Mesothelial cell of epicardium (in vitro differentiated cells): Measurements from ENCODE around the gene GPER1. TPM values are rescaled to one million over a fixed set of nuclear protein-coding genes. Genes with fewer than 3 reads are reported as not detected.

Source experiments
- DNase-seq, 2 experiments: peaks; one replicate each; pipeline ENCODE4 v3.0.0; 2021; ENCODE audit warnings: low spot score in 2 of 2; ENCODE audit not compliant: unreplicated experiment in 2 of 2
- H3K27ac Mint-ChIP-seq: 2 replicates; pipeline ENCODE4 v1.8.0; 2021; ENCODE audit warnings: mixed read lengths
- H3K27me3 Mint-ChIP-seq: 2 replicates; pipeline ENCODE4 v1.8.0; 2021; ENCODE audit warnings: low read depth, mixed read lengths
- H3K36me3 Mint-ChIP-seq: 2 replicates; pipeline ENCODE4 v1.8.0; 2021; ENCODE audit warnings: mixed read lengths
- H3K4me1 Mint-ChIP-seq: 2 replicates; pipeline ENCODE4 v1.8.0; 2021; ENCODE audit warnings: mixed read lengths
- H3K4me3 Mint-ChIP-seq: 2 replicates; pipeline ENCODE4 v1.8.0; 2021; ENCODE audit warnings: mild to moderate bottlenecking, moderate library complexity, mixed read lengths
- H3K9me3 Mint-ChIP-seq: 2 replicates; pipeline ENCODE4 v1.8.0; 2021; ENCODE audit warnings: mixed read lengths
- CTCF ChIP-seq: fragments of 200-600 bp; sonication (generic); IDR thresholded peaks from one replicate; pipeline ENCODE4 v1.5.0; 2021; ENCODE audit warnings: antibody characterized with exemption; ENCODE audit not compliant: unreplicated experiment
- total RNA-seq: library from RNA; stranded (reverse); gene quantifications from 3 replicates; pipeline ENCODE4 v1.2.1, GENCODE V29; 2021

GPER1 gene
- total RNA-seq, 1 donor from 2014 or later: 2.1 TPM

GRCh38 chr7:1076184-1077072 is 11.5 kb upstream of the GPER1 start:
- DNase-seq: no peak
- TF ChIP-seq CTCF: no peak
- Mint-ChIP-seq H3K4me1 (peaks cover 15% of the 10 kb centered on the region), H3K9me3 (no peaks in the 10 kb centered on the region), H3K36me3 (no peaks in the 10 kb centered on the region), H3K4me3 (no peak overlapping the region), H3K27ac (no peak overlapping the region), H3K27me3 (no peaks in the 10 kb centered on the region)

GRCh38 chr7:1078519-1078918 is 9.4 kb upstream of the GPER1 start:
- no peak overlapping the region for H3K4me3 Mint-ChIP-seq
- H3K9me3 Mint-ChIP-seq: no peaks in the 10 kb centered on the region
- H3K27ac Mint-ChIP-seq: no peak overlapping the region
- H3K36me3 Mint-ChIP-seq: peaks cover 1% of the 10 kb centered on the region
- no peak for TF ChIP-seq CTCF
- DNase-seq: no peak
- no peaks in the 10 kb centered on the region for H3K27me3 Mint-ChIP-seq
- peaks cover 25% of the 10 kb centered on the region for H3K4me1 Mint-ChIP-seq

GRCh38 chr7:1078985-1079384 is 8.9 kb upstream of the GPER1 start:
- H3K27ac Mint-ChIP-seq: peak overlapping the region; percentile 9
- peaks cover 1% of the 10 kb centered on the region for H3K36me3 Mint-ChIP-seq
- H3K4me1 Mint-ChIP-seq: peaks cover 25% of the 10 kb centered on the region
- H3K4me3 Mint-ChIP-seq: no peak overlapping the region
- DNase-seq: no peak
- no peaks in the 10 kb centered on the region for H3K27me3 Mint-ChIP-seq
- H3K9me3 Mint-ChIP-seq: no peaks in the 10 kb centered on the region
- no peak for TF ChIP-seq CTCF

GRCh38 chr7:1079546-1079945 is 8.4 kb upstream of the GPER1 start:
- Mint-ChIP-seq H3K36me3 (peaks cover 1% of the 10 kb centered on the region), H3K4me3 (no peak overlapping the region), H3K4me1 (peaks cover 23% of the 10 kb centered on the region), H3K27me3 (no peaks in the 10 kb centered on the region), H3K27ac (no peak overlapping the region), H3K9me3 (no peaks in the 10 kb centered on the region)
- no peak for DNase-seq
- TF ChIP-seq CTCF: no peak

GRCh38 chr7:1080252-1080920 is 7.5 kb upstream of the GPER1 start:
- H3K4me1 Mint-ChIP-seq: peaks cover 23% of the 10 kb centered on the region
- H3K9me3 Mint-ChIP-seq: no peaks in the 10 kb centered on the region
- no peak for TF ChIP-seq CTCF
- no peak overlapping the region for H3K4me3 Mint-ChIP-seq
- no peak for DNase-seq
- no peak overlapping the region for H3K27ac Mint-ChIP-seq
- H3K36me3 Mint-ChIP-seq: peaks cover 1% of the 10 kb centered on the region
- H3K27me3 Mint-ChIP-seq: no peaks in the 10 kb centered on the region
